OCI-LY1 (cell line): ENCODE measurements around the gene SPSB4.

Experiments
- H2AFZ ChIP-seq: fragments of 200-600 bp; sonication (generic), shearing (Covaris generic); 2 replicates; pipeline ENCODE4 v1.6.0; 2014; ENCODE audit warnings: antibody characterized with exemption, mild to moderate bottlenecking, low read length
- H3F3A ChIP-seq: fragments of 200-600 bp; sonication (generic), shearing (Covaris generic); 2 replicates; pipeline ENCODE4 v1.6.0; 2014; ENCODE audit warnings: mild to moderate bottlenecking, antibody characterized with exemption, low read length, moderate library complexity; ENCODE audit not compliant: insufficient read depth
- H3K27ac ChIP-seq: fragments of 200-600 bp; sonication (generic); 2 replicates; pipeline ENCODE4 v1.5.1; 2014; ENCODE audit warnings: low read length, mixed run types, mild to moderate bottlenecking, low read depth; ENCODE audit not compliant: poor library complexity, severe bottlenecking
- H3K27me3 ChIP-seq: fragments of 200-600 bp; sonication (generic); 2 replicates; pipeline ENCODE4 v1.6.0; 2014; ENCODE audit warnings: antibody characterized with exemption, mild to moderate bottlenecking, low read length, moderate library complexity; ENCODE audit not compliant: insufficient read depth
- H3K36me3 ChIP-seq: fragments of 200-600 bp; sonication (generic); 2 replicates; pipeline ENCODE4 v1.6.1; 2014; ENCODE audit warnings: mild to moderate bottlenecking, antibody characterized with exemption, low read length, moderate library complexity, mixed read lengths; ENCODE audit not compliant: insufficient read depth
- H3K4me1 ChIP-seq: fragments of 200-600 bp; sonication (generic); 2 replicates; pipeline ENCODE4 v1.5.1; 2014; ENCODE audit warnings: mild to moderate bottlenecking, low read length, moderate library complexity; ENCODE audit not compliant: insufficient read depth, severe bottlenecking
- H3K4me2 ChIP-seq: fragments of 200-600 bp; sonication (generic), shearing (Covaris generic); 2 replicates; pipeline ENCODE4 v1.6.1; 2014; ENCODE audit warnings: low read length
- H3K4me3 ChIP-seq: fragments of 200-600 bp; sonication (generic); 2 replicates; pipeline ENCODE4 v1.5.1; 2014; ENCODE audit warnings: low read length, low read depth, mild to moderate bottlenecking, mixed read lengths; ENCODE audit not compliant: poor library complexity, severe bottlenecking
- H3K79me2 ChIP-seq: fragments of 200-600 bp; shearing (Covaris generic); 2 replicates; pipeline ENCODE4 v1.6.1; 2016; ENCODE audit warnings: mixed run types, low read length, mixed read lengths; ENCODE audit not compliant: insufficient read depth
- H3K9ac ChIP-seq: fragments of 200-600 bp; sonication (generic), shearing (Covaris generic); 2 replicates; pipeline ENCODE4 v1.6.1; 2014; ENCODE audit warnings: mild to moderate bottlenecking, low read length, mixed read lengths
- H3K9me2 ChIP-seq: fragments of 200-600 bp; sonication (generic), shearing (Covaris generic); 2 replicates; pipeline ENCODE4 v1.6.1; 2014; ENCODE audit warnings: low read depth, mild to moderate bottlenecking, low read length, mixed read lengths
- H3K9me3 ChIP-seq: fragments of 200-600 bp; shearing (Covaris generic); 2 replicates; pipeline ENCODE4 v1.6.1; 2014; ENCODE audit warnings: low read length, mixed read lengths
- H4K20me1 ChIP-seq: fragments of 200-600 bp; sonication (generic), shearing (Covaris generic); 2 replicates; pipeline ENCODE4 v1.6.0; 2016; ENCODE audit warnings: mild to moderate bottlenecking, low read length; ENCODE audit not compliant: insufficient read depth
- EZH2 ChIP-seq: fragments of 200-600 bp; sonication (generic), shearing (Covaris generic); IDR thresholded peaks from 2 replicates; pipeline ENCODE4 v1.8.0; 2017; ENCODE audit warnings: borderline replicate concordance, mixed run types, mild to moderate bottlenecking, antibody characterized with exemption, low read length, moderate library complexity, mixed read lengths
- TF ChIP-seq, protein P1 (sequence below): fragments of 200-600 bp; sonication (generic), shearing (Covaris generic); IDR thresholded peaks from 2 replicates; pipeline ENCODE4 v1.5.1; 2017; ENCODE audit warnings: mild to moderate bottlenecking, antibody characterized with exemption, low read length, moderate library complexity, mixed read lengths

SPSB4 gene

DNA sequence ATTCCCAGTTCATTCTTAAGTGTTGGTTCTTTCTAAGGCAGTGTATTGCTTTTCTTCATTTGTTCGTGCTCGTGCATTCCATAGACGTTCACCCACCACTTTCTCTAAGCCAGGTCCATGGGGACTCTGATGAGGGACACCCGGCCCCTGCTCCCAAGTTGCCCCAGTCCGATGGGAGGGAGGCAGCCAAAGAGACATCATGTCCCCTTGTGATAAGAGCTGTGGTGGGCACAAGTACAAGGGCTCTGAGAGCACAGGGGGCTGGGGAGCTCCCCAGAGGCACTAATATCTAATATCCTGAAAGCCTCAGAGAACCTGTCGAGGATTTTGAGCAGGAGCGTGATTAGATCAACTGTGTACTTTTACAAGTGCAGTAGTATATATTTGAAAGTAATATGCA is 6.3 kb downstream of the SPSB4 start:
- Histone ChIP-seq H3K36me3 (no peaks in the 10 kb centered on the region), H3K4me3 (no peak overlapping the region), H3K79me2 (no peaks in the 10 kb centered on the region), H3K27ac (no peak overlapping the region), H3K27me3 (peaks cover 14% of the 10 kb centered on the region; the same call in 1 of the 2 replicates), H3K4me1 (no peaks in the 10 kb centered on the region), H4K20me1 (no peaks in the 10 kb centered on the region), H3K9me3 (0 out of 2 replicates have a peak, but pooled peaks cover 2% of the 10 kb centered on the region), H2AFZ (no peak overlapping the region), H3K4me2 (no peak overlapping the region), H3K9me2 (peaks cover 5% of the 10 kb centered on the region; the same call in 1 of the 2 replicates), H3K9ac (no peak overlapping the region), H3F3A (no peaks in the 10 kb centered on the region)
- no peak for TF ChIP-seq EZH2
- TF ChIP-seq, protein P1, sequence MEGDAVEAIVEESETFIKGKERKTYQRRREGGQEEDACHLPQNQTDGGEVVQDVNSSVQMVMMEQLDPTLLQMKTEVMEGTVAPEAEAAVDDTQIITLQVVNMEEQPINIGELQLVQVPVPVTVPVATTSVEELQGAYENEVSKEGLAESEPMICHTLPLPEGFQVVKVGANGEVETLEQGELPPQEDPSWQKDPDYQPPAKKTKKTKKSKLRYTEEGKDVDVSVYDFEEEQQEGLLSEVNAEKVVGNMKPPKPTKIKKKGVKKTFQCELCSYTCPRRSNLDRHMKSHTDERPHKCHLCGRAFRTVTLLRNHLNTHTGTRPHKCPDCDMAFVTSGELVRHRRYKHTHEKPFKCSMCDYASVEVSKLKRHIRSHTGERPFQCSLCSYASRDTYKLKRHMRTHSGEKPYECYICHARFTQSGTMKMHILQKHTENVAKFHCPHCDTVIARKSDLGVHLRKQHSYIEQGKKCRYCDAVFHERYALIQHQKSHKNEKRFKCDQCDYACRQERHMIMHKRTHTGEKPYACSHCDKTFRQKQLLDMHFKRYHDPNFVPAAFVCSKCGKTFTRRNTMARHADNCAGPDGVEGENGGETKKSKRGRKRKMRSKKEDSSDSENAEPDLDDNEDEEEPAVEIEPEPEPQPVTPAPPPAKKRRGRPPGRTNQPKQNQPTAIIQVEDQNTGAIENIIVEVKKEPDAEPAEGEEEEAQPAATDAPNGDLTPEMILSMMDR: no peak

DNA sequence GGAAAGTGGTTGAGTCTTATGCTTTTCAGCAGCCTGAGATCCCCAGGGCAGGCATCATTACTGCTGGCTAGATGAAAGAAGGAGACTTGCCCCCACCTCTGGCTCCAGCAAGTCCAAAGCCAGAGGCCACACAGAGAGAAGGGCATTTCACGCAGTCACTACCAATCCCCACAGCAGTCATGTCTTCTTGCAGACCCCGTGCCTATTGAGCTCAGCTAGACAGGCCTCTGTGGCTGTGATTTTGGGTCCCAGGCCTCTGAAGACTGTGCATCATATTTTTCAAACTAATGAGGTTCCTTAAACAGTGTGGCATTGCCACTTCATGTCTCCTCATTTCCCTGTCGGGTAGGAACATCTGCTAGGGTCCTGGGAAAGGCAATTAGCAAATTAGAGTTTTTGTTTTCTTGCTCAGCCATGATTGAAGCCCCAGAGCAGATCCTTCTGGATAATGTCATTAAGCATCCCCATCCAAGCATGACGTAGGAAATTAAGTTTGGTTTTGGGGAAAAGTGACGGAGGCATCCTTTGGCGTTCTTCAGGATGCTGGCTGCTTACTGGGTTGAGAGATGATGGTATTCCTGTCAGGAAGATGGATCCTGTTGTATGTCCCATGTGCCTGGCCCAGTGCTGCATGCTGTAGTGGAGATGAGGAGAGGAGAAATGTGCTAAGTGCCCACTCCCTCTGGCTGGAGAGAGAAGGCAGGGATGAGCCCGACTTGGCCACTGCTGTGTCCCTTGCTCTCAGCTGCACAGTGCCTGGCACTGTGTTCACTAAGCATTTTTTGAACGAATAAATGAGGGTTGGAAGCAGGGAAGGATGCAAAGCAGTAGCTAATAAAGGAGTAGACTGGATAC is 7.0 kb downstream of the SPSB4 start:
- H3K79me2 ChIP-seq: no peaks in the 10 kb centered on the region
- no peaks in the 10 kb centered on the region for H3K36me3 ChIP-seq
- no peak for TF ChIP-seq EZH2
- TF ChIP-seq, protein P1: no peak
- H3K27me3 ChIP-seq: peaks cover 14% of the 10 kb centered on the region; the same call in 1 of the 2 replicates
- H3K4me1 ChIP-seq: no peaks in the 10 kb centered on the region
- H3K4me3 ChIP-seq: no peak overlapping the region
- H3K9ac ChIP-seq: no peak overlapping the region
- H4K20me1 ChIP-seq: no peaks in the 10 kb centered on the region
- no peak overlapping the region for H3K27ac ChIP-seq
- H3F3A ChIP-seq: no peaks in the 10 kb centered on the region
- H3K9me3 ChIP-seq: 0 out of 2 replicates have a peak, but pooled peaks cover 2% of the 10 kb centered on the region
- H3K9me2 ChIP-seq: peaks cover 5% of the 10 kb centered on the region; the same call in 1 of the 2 replicates
- H3K4me2 ChIP-seq: no peak overlapping the region
- H2AFZ ChIP-seq: no peak overlapping the region

DNA sequence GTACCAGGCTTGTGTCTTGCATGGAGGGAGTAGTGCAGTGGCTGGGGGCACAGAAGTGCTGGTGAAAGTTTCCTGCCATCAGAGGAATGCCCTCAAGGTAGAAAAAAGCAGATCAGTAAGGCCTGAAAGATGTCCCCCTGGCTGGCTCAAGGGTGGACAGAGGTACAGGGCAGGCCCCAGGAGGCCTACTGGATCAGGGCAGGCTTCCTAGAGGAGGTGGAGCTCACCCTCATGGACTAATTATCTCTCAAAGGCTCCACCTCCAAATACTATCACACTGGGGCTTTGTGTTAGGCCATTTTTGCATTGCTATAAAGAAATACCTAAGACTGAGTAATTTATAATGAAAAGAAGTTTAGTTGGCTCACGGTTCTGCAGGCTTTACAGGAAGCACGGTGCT is 7.8 kb downstream of the SPSB4 start:
- no peak overlapping the region for H3K27ac ChIP-seq
- TF ChIP-seq EZH2: no peak
- TF ChIP-seq, protein P1: no peak

More for the DNA sequence above, 7.8 kb downstream of the SPSB4 start:
- no peaks in the 10 kb centered on the region for H3F3A ChIP-seq
- H3K27me3 ChIP-seq: peaks cover 14% of the 10 kb centered on the region; the same call in 1 of the 2 replicates
- H3K4me2 ChIP-seq: no peak overlapping the region
- H4K20me1 ChIP-seq: no peaks in the 10 kb centered on the region
- H3K9me2 ChIP-seq: peaks cover 5% of the 10 kb centered on the region; the same call in 1 of the 2 replicates
- H3K9me3 ChIP-seq: 0 out of 2 replicates have a peak, but pooled peaks cover 2% of the 10 kb centered on the region
- H3K79me2 ChIP-seq: no peaks in the 10 kb centered on the region
- no peaks in the 10 kb centered on the region for H3K4me1 ChIP-seq
- no peak overlapping the region for H2AFZ ChIP-seq
- no peaks in the 10 kb centered on the region for H3K36me3 ChIP-seq
- no peak overlapping the region for H3K9ac ChIP-seq
- no peak overlapping the region for H3K4me3 ChIP-seq
